Activated CD4-positive, alpha-beta memory T cell treated with anti-CD3 and anti-CD28 coated beads for 36 hours (primary cell): ENCODE data around the gene SHKBP1. TPM values are rescaled to one million over a fixed set of nuclear protein-coding genes. Genes with fewer than 3 reads are reported as not detected.

Experiments
- CTCF ChIA-PET: fragments of 350-600 bp; sonication (Branson Sonifier 250); formaldehyde crosslinking; loops from one replicate; lab custom pipeline; 2021; ENCODE audit warnings: antibody characterized with exemption, inconsistent platforms; lab: Charles Lee
- POLR2A ChIA-PET: fragments of 350-600 bp; sonication (Branson Sonifier 250); formaldehyde crosslinking; loops from one replicate; lab custom pipeline; 2021; ENCODE audit warnings: antibody characterized with exemption; lab: Charles Lee
- DNase-seq: peaks from one replicate; pipeline ENCODE4 v3.0.0-alpha.2; 2020
- H3K27ac Mint-ChIP-seq: one replicate; pipeline ENCODE4 v1.8.0; 2021; ENCODE audit warnings: mixed read lengths
- H3K27me3 Mint-ChIP-seq: one replicate; pipeline ENCODE4 v1.8.0; 2021; ENCODE audit warnings: mixed read lengths
- H3K36me3 Mint-ChIP-seq: one replicate; pipeline ENCODE4 v1.8.0; 2021; ENCODE audit warnings: mixed read lengths
- H3K4me1 Mint-ChIP-seq: one replicate; pipeline ENCODE4 v1.8.0; 2021; ENCODE audit warnings: low read depth, mixed read lengths
- H3K4me3 Mint-ChIP-seq: one replicate; pipeline ENCODE4 v1.8.0; 2021; ENCODE audit warnings: mild to moderate bottlenecking, mixed read lengths
- H3K9me3 Mint-ChIP-seq: one replicate; pipeline ENCODE4 v1.8.0; 2021; ENCODE audit warnings: mixed read lengths
- intact Hi-C: fragments of 100-400 bp; cut with micrococcal nuclease; formaldehyde crosslinking; loops from one replicate; pipeline ENCODE4 v1.15.1; 2023
- total RNA-seq, 2 experiments: library from RNA; stranded (reverse); gene quantifications; one replicate each; pipeline ENCODE4 v1.2.3, GENCODE V29; 2021

SHKBP1 gene
- total RNA-seq, 2 experiments from 2014 or later: 112 to 126 TPM

GRCh38 chr19:40613690-40614621 is 37.3 kb downstream of the SHKBP1 start:
- DNase-seq: peak; percentile 93
- Mint-ChIP-seq H3K9me3 (no peaks in the 10 kb centered on the region), H3K4me3 (peak overlapping the region; percentile 89), H3K4me1 (peaks cover 52% of the 10 kb centered on the region), H3K27ac (peak overlapping the region; percentile 97), H3K36me3 (peaks cover 12% of the 10 kb centered on the region), H3K27me3 (no peaks in the 10 kb centered on the region)
- POLR2A ChIA-PET: interaction anchor here (0.9 to 4.0 kb wide), 3 partner anchors 10 to 164 kb away, joined by 3 to 27 read pairs (median 4); partner anchors contain the start of gene RAB4B
- intact Hi-C loops: loop anchor here (2.0 to 10.0 kb wide), 6 partner anchors 15 to 931 kb away; partner anchors contain the start of gene RAB4B
- CTCF ChIA-PET: interaction anchor here (0.7 to 4.4 kb wide), 5 partner anchors 8 to 103 kb away, joined by 3 to 41 read pairs (median 8); partner anchors contain the start of genes COQ8B and ITPKC

GRCh38 chr19:40614622-40615411 is 38.1 kb downstream of the SHKBP1 start:
- Mint-ChIP-seq H3K36me3 (peaks cover 19% of the 10 kb centered on the region), H3K27me3 (no peaks in the 10 kb centered on the region), H3K27ac (peak overlapping the region; percentile 97), H3K9me3 (no peaks in the 10 kb centered on the region), H3K4me3 (peak overlapping the region; percentile 89), H3K4me1 (peaks cover 54% of the 10 kb centered on the region)
- ChIA-PET CTCF (interaction anchor here (0.7 to 4.4 kb wide), 5 partner anchors 9 to 150 kb away, joined by 3 to 41 read pairs (median 5); no protein-coding TSS in a partner anchor), POLR2A (interaction anchor here (0.6 to 4.0 kb wide), 4 partner anchors 9 to 163 kb away, joined by 3 to 27 read pairs (median 4); no protein-coding TSS in a partner anchor)
- peak; percentile 98 for DNase-seq
- intact Hi-C loops: loop anchor here (1.0 to 10.0 kb wide), 8 partner anchors 10 to 930 kb away; partner anchors contain the start of gene RAB4B

GRCh38 chr19:40616178-40616577 is 39.5 kb downstream of the SHKBP1 start:
- peaks cover 24% of the 10 kb centered on the region for H3K36me3 Mint-ChIP-seq
- H3K27me3 Mint-ChIP-seq: no peaks in the 10 kb centered on the region
- H3K9me3 Mint-ChIP-seq: no peaks in the 10 kb centered on the region
- H3K27ac Mint-ChIP-seq: peak overlapping the region; percentile 97
- no peak overlapping the region for H3K4me3 Mint-ChIP-seq
- DNase-seq: no peak
- H3K4me1 Mint-ChIP-seq: peaks cover 44% of the 10 kb centered on the region
- CTCF ChIA-PET: interaction anchor here (1.1 to 4.4 kb wide), 5 partner anchors 10 to 20 kb away, joined by 3 to 41 read pairs (median 7); no protein-coding TSS in a partner anchor
- POLR2A ChIA-PET: interaction anchor here (0.7 to 4.0 kb wide), 2 partner anchors 12 to 15 kb away, joined by 3 to 27 read pairs; no protein-coding TSS in a partner anchor
- intact Hi-C loops: loop anchor here (10.0 kb wide), 1 partner anchor 929 kb away; no protein-coding TSS in a partner anchor

GRCh38 chr19:40616941-40617340 is 40.3 kb downstream of the SHKBP1 start:
- peaks cover 41% of the 10 kb centered on the region for H3K4me1 Mint-ChIP-seq
- CTCF ChIA-PET: interaction anchor here (0.7 to 4.4 kb wide), 3 partner anchors 14 to 69 kb away, joined by 3 to 41 read pairs (median 3); no protein-coding TSS in a partner anchor
- intact Hi-C loops: loop anchor here (10.0 kb wide), 1 partner anchor 928 kb away; no protein-coding TSS in a partner anchor
- no peak for DNase-seq
- no peak overlapping the region for H3K4me3 Mint-ChIP-seq
- no peaks in the 10 kb centered on the region for H3K27me3 Mint-ChIP-seq
- POLR2A ChIA-PET: no interaction called here
- no peaks in the 10 kb centered on the region for H3K9me3 Mint-ChIP-seq
- peaks cover 30% of the 10 kb centered on the region for H3K36me3 Mint-ChIP-seq
- H3K27ac Mint-ChIP-seq: peak overlapping the region; percentile 49

DNA sequence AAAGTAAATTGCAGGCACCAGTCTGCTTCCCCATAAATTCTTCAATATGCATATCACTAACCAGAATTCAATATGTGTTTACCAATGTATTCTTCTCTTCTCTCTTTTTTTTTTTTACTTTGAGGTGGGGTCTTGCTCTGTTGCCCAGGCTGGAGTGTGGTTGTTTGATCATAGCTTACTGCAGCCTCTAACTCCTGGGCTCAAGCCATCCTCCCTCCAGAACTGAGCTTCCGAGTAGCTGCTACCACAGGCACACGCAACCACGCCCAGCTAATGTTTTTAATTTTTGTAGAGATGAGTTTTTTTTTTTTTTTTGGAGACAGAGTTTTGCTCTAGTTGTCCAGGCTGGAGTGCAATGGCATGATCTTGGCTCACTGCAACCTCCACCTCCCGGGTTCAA is 41.3 kb downstream of the SHKBP1 start:
- Mint-ChIP-seq H3K27me3 (no peaks in the 10 kb centered on the region), H3K36me3 (peaks cover 32% of the 10 kb centered on the region), H3K4me1 (peaks cover 31% of the 10 kb centered on the region), H3K4me3 (no peak overlapping the region), H3K27ac (peak overlapping the region; percentile 15), H3K9me3 (no peaks in the 10 kb centered on the region)
- ChIA-PET CTCF (interaction anchor here (0.9 to 8.2 kb wide), 2 partner anchors 17 to 313 kb away, joined by 3 to 83 read pairs; no protein-coding TSS in a partner anchor), POLR2A (no interaction called here)
- intact Hi-C loops: loop anchor here (10.0 kb wide), 1 partner anchor 927 kb away; no protein-coding TSS in a partner anchor
- no peak for DNase-seq

DNA sequence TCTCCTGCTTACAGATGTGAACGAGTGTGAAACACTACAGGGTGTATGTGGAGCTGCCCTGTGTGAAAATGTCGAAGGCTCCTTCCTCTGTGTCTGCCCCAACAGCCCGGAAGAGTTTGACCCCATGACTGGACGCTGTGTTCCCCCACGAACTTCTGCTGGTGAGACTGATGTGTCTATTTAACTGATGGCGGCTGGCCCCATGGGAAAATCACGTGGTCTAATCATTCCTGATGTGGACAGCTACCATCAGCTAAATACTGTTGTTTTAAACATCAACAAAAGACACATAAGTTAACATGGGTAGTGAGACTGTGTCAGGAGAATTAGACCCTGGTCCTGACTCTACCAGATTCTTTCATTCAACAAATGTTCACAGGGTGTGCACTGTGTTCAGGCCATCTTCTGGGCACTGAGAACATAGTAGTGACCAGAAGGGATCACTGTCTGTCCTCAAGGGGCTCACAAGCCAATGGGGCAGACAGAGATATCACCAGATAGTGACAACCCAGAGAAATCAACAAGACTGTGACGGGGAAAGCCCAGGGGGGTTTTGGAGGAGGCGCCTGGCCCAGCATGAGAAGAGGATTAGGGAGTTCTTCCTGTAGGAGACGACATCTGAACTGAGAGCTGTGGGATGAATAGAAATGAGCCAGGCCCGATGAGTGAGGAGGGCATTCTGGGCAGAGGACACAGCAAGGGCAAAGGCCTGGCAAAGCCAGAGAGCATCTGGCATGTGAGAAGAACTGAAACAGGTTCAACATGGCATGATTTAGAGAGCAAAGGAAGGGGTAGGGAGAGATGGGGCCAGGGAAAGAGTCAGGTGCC is 42.9 kb downstream of the SHKBP1 start:
- Mint-ChIP-seq H3K4me3 (no peak overlapping the region), H3K36me3 (peaks cover 38% of the 10 kb centered on the region), H3K9me3 (no peaks in the 10 kb centered on the region), H3K4me1 (peaks cover 31% of the 10 kb centered on the region), H3K27me3 (no peaks in the 10 kb centered on the region), H3K27ac (peak overlapping the region; percentile 74)
- CTCF ChIA-PET: interaction anchor here (8.2 kb wide), 1 partner anchor 15 kb away, joined by 83 read pairs; no protein-coding TSS in a partner anchor
- POLR2A ChIA-PET: no interaction called here
- intact Hi-C loops: loop anchor here (10.0 kb wide), 1 partner anchor 925 kb away; no protein-coding TSS in a partner anchor
- DNase-seq: peak; percentile 31

GRCh38 chr19:40620161-40620485 is 43.5 kb downstream of the SHKBP1 start:
- DNase-seq: no peak
- POLR2A ChIA-PET: no interaction called here
- Mint-ChIP-seq H3K27me3 (no peaks in the 10 kb centered on the region), H3K9me3 (no peaks in the 10 kb centered on the region), H3K4me1 (peaks cover 26% of the 10 kb centered on the region), H3K4me3 (no peak overlapping the region), H3K36me3 (peaks cover 39% of the 10 kb centered on the region), H3K27ac (peak overlapping the region; percentile 74)
- CTCF ChIA-PET: interaction anchor here (8.2 kb wide), 1 partner anchor 14 kb away, joined by 83 read pairs; no protein-coding TSS in a partner anchor
- intact Hi-C loops: no loop called here

GRCh38 chr19:40621283-40621682 is 44.6 kb downstream of the SHKBP1 start:
- peaks cover 43% of the 10 kb centered on the region for H3K36me3 Mint-ChIP-seq
- no peaks in the 10 kb centered on the region for H3K27me3 Mint-ChIP-seq
- no peaks in the 10 kb centered on the region for H3K9me3 Mint-ChIP-seq
- peak overlapping the region; percentile 33 for H3K27ac Mint-ChIP-seq
- peaks cover 17% of the 10 kb centered on the region for H3K4me1 Mint-ChIP-seq
- CTCF ChIA-PET: interaction anchor here (8.2 kb wide), 1 partner anchor 13 kb away, joined by 83 read pairs; no protein-coding TSS in a partner anchor
- POLR2A ChIA-PET: no interaction called here
- intact Hi-C loops: no loop called here
- DNase-seq: no peak
- no peak overlapping the region for H3K4me3 Mint-ChIP-seq

DNA sequence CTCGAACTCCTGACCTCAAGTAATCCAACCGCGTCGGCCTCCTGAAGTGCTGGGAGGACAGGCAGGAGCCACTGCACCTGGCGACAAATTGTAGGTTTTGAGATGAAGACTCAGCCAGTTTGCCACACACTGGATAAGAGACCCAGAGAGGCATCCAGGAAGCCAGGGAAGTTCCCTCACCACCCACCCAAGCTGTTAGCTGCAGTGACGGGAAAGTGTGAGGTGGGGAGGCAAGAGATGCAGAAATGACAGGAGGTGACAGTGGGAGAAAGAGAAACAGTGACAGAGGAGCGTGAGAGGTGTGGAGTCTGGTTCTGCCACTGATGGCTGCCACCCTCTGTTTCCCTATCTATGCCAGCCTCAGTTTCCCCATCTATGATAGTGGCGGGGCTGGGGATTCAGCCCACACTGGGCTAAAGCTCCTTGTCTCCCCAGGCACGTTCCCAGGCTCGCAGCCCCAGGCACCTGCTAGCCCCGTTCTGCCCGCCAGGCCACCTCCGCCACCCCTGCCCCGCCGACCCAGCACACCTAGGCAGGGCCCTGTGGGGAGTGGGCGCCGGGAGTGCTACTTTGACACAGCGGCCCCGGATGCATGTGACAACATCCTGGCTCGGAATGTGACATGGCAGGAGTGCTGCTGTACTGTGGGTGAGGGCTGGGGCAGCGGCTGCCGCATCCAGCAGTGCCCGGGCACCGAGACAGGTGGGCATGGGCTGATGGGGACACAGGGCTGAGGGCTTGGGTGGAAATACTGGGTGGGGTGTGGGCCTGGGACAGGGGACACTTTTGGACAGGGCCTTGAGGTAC is 45.5 kb downstream of the SHKBP1 start:
- H3K27ac Mint-ChIP-seq: no peak overlapping the region
- no peaks in the 10 kb centered on the region for H3K27me3 Mint-ChIP-seq
- H3K4me1 Mint-ChIP-seq: peaks cover 13% of the 10 kb centered on the region
- no peaks in the 10 kb centered on the region for H3K9me3 Mint-ChIP-seq
- intact Hi-C loops: no loop called here
- ChIA-PET POLR2A (no interaction called here), CTCF (interaction anchor here (8.2 kb wide), 1 partner anchor 12 kb away, joined by 83 read pairs; no protein-coding TSS in a partner anchor)
- H3K36me3 Mint-ChIP-seq: peaks cover 48% of the 10 kb centered on the region
- no peak for DNase-seq
- no peak overlapping the region for H3K4me3 Mint-ChIP-seq

DNA sequence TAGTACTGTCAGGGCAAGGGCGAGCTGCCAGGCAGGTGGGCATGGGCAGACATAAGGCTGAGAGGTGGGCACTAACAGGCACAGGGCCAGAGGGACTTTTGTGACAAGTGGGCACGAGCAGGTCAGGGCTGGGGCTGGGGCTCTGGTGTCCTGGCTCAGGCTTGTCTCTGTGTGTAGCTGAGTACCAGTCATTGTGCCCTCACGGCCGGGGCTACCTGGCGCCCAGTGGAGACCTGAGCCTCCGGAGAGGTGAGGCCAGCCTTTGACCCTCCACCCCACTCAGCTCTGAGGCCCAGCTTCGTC is 46.1 kb downstream of the SHKBP1 start:
- Mint-ChIP-seq H3K9me3 (no peaks in the 10 kb centered on the region), H3K4me1 (peaks cover 13% of the 10 kb centered on the region), H3K27me3 (no peaks in the 10 kb centered on the region), H3K4me3 (no peak overlapping the region), H3K36me3 (peaks cover 50% of the 10 kb centered on the region), H3K27ac (no peak overlapping the region)
- DNase-seq: no peak
- ChIA-PET CTCF (interaction anchor here (8.2 kb wide), 1 partner anchor 12 kb away, joined by 83 read pairs; no protein-coding TSS in a partner anchor), POLR2A (no interaction called here)
- intact Hi-C loops: no loop called here
